ENCODE results near the gene ZDHHC15.
"Not testable (repeated sequence)": the region's sequence is repeated elsewhere in the genome, so short reads cannot be mapped to it uniquely, and the experiment has no call there.

Gene ZDHHC15

DNA sequence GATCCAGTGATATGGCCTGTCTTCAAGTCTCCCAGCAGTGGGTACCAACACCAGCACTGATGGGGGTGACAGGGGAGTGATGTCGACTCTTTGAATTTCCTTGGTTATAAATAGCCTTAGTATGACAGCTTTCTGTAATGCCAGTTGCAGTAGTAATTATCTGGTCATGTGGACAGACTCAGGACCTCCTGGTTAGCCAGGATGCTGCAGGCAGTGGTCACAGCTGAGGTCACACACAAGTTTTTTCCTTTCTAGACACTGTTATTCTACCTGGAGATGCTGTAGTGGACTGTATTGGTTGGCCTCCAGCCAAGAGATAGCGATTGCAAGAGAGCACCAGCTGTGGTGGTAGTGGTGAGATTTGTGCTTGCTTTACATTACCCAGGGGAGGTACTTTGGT lies 185.3 kb downstream of the ZDHHC15 start:
- TF ChIP-seq ZFX (IDR thresholded peaks at IDR 0.05; ENCODE audit: borderline replicate concordance), result no peak
- TF ChIP-seq CTCF (IDR thresholded peaks at IDR 0.05), result no peak
- H3K27ac ChIP-seq, result no peak overlapping the region

- H3K27ac ChIP-seq, result no peak overlapping the region
- TF ChIP-seq CTCF (IDR thresholded peaks at IDR 0.05) (no peak), ZFX (IDR thresholded peaks at IDR 0.05; ENCODE audit: borderline replicate concordance) (no peak)
Measured at GRCh38 chrX:75335127-75335458, 187.7 kb downstream of the ZDHHC15 start.

- H3K27ac ChIP-seq, result not testable (repeated sequence)
Measured at GRCh38 chrX:75334407-75335126, 188.3 kb downstream of the ZDHHC15 start.

- TF ChIP-seq ZFX (IDR thresholded peaks at IDR 0.05; ENCODE audit: borderline replicate concordance) (no peak), CTCF (IDR thresholded peaks at IDR 0.05) (no peak)
Measured at GRCh38 chrX:75327607-75328006, 195.2 kb downstream of the ZDHHC15 start.

More at GRCh38 chrX:75327607-75328006, 195.2 kb downstream of the ZDHHC15 start:
- H3K27ac ChIP-seq, result no peak overlapping the region

All from 22Rv1 (cell line).